Ishikawa (cell line): ENCODE measurements around the gene NSUN3.

Source experiments
- EP300 ChIP-seq: IDR thresholded peaks from 2 replicates; pipeline ENCODE4 v1.6.1; 2012; ENCODE audit warnings: borderline replicate concordance
- FOXM1 ChIP-seq: IDR thresholded peaks from 2 replicates; pipeline ENCODE4 v1.6.1; 2012; ENCODE audit warnings: low read depth, borderline replicate concordance
- TAF1 ChIP-seq: IDR thresholded peaks from 2 replicates; pipeline ENCODE4 v1.6.1; 2012; ENCODE audit warnings: low read depth, mild to moderate bottlenecking
- TCF12 ChIP-seq: IDR thresholded peaks from 2 replicates; pipeline ENCODE4 v1.6.1; 2012; ENCODE audit warnings: low read depth
- TF ChIP-seq, protein P1 (sequence below): IDR thresholded peaks from 2 replicates; pipeline ENCODE4 v1.6.1; 2012; ENCODE audit warnings: low read depth, mild to moderate bottlenecking
- TF ChIP-seq, protein P2 (sequence below): IDR thresholded peaks from 2 replicates; pipeline ENCODE4 v1.6.1; 2012
- TF ChIP-seq, protein P3 (sequence below): IDR thresholded peaks from 2 replicates; pipeline ENCODE4 v1.6.1; 2012

DNA sequence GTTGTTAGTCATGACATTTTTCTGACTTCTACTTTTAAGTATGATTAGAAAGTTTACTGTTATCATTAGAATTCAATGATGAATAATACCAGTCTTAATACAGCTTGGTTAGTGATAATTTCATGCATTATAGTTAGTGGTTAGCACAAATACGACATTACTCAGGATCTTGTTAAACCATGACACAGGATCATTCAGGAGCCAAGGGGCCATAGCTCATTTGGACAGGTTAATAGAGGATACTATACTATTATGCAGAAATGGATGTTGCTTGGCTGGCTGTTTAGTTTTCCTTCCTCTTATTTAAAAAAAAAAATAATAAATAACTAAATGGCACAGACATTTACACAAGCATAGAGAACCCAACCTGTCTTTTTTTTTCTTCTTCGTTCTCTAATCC lies 55.5 kb downstream of the NSUN3 start:
- TF ChIP-seq TAF1, result no peak
- no peak for TF ChIP-seq TCF12
- TF ChIP-seq, protein P1, sequence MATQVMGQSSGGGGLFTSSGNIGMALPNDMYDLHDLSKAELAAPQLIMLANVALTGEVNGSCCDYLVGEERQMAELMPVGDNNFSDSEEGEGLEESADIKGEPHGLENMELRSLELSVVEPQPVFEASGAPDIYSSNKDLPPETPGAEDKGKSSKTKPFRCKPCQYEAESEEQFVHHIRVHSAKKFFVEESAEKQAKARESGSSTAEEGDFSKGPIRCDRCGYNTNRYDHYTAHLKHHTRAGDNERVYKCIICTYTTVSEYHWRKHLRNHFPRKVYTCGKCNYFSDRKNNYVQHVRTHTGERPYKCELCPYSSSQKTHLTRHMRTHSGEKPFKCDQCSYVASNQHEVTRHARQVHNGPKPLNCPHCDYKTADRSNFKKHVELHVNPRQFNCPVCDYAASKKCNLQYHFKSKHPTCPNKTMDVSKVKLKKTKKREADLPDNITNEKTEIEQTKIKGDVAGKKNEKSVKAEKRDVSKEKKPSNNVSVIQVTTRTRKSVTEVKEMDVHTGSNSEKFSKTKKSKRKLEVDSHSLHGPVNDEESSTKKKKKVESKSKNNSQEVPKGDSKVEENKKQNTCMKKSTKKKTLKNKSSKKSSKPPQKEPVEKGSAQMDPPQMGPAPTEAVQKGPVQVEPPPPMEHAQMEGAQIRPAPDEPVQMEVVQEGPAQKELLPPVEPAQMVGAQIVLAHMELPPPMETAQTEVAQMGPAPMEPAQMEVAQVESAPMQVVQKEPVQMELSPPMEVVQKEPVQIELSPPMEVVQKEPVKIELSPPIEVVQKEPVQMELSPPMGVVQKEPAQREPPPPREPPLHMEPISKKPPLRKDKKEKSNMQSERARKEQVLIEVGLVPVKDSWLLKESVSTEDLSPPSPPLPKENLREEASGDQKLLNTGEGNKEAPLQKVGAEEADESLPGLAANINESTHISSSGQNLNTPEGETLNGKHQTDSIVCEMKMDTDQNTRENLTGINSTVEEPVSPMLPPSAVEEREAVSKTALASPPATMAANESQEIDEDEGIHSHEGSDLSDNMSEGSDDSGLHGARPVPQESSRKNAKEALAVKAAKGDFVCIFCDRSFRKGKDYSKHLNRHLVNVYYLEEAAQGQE, result no peak
- TF ChIP-seq EP300, result no peak
- TF ChIP-seq FOXM1, result no peak
- TF ChIP-seq, protein P2, sequence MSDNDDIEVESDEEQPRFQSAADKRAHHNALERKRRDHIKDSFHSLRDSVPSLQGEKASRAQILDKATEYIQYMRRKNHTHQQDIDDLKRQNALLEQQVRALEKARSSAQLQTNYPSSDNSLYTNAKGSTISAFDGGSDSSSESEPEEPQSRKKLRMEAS, result no peak
- TF ChIP-seq, protein P3, sequence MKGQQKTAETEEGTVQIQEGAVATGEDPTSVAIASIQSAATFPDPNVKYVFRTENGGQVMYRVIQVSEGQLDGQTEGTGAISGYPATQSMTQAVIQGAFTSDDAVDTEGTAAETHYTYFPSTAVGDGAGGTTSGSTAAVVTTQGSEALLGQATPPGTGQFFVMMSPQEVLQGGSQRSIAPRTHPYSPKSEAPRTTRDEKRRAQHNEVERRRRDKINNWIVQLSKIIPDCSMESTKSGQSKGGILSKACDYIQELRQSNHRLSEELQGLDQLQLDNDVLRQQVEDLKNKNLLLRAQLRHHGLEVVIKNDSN, result no peak
